Measurements from ENCODE around the gene RUNX2. TPM values are rescaled to one million over a fixed set of nuclear protein-coding genes. Genes with fewer than 3 reads are reported as not detected.

Gene RUNX2
- total RNA-seq, 4 donors from 2014 or later = 0.78 to 2.0 (median 0.94) TPM

DNA sequence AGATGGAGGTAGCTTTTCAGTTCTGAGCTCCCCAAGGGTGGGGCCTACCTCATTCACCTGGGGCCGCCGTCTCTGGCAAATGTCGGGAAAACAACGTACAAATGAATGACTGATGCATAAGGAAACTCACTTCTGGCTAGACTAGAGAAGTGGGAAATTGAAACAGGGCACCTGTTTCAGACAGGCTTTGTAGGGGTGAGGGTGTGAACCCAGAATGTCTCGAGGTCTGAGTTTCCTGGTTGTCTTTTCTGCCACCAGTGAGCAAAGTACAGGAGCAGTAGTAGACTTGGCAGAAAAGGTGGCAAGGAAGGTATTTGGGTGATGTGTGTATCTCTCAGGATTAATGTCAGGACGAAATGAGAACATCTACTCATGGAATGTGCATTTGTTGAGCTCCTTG is 379.0 kb downstream of the RUNX2 start:
- intact Hi-C loops (cut with DNase I; ENCODE audit: low total_unique reads) (no loop called here), in situ Hi-C loops (cut with MboI; ENCODE audit: low sequenced_read_pairs in 4 of 4) (loop anchor here in 3 of 4 donors (25.0 kb wide), 3 partner anchors 295 to 1220 kb away; no protein-coding TSS in a partner anchor)
- H3K4me3 ChIP-seq = no peak overlapping the region

GRCh38 chr6:45709781-45710220 is 381.7 kb downstream of the RUNX2 start:
- TF ChIP-seq POLR2A (IDR thresholded peaks at IDR 0.05) = no peak
- TF ChIP-seq CTCF (IDR thresholded peaks at IDR 0.05 in 4 of 5, conservative IDR thresholded peaks at IDR 0.05 in 1 of 5) = no peak
- H3K4me3 ChIP-seq = no peak overlapping the region
- no peaks in the 10 kb centered on the region for H3K36me3 ChIP-seq
- no peak for ATAC-seq
- in situ Hi-C loops (cut with MboI; ENCODE audit: low sequenced_read_pairs in 4 of 4) = loop anchor here (5.0 to 25.0 kb wide), 8 partner anchors 285 to 1235 kb away; no protein-coding TSS in a partner anchor
- no peak for DNase-seq
- intact Hi-C loops (cut with DNase I; ENCODE audit: low total_unique reads) = no loop called here
- no peak overlapping the region for H3K27ac ChIP-seq
- H3K9me3 ChIP-seq = no peaks in the 10 kb centered on the region
- no peaks in the 10 kb centered on the region for H3K27me3 ChIP-seq
- peaks cover 0 to 7% of the 10 kb centered on the region in 2 donors for H3K4me1 ChIP-seq

More for the DNA sequence above, 379.0 kb downstream of the RUNX2 start:
- H3K27me3 ChIP-seq = no peaks in the 10 kb centered on the region
- H3K9me3 ChIP-seq = no peaks in the 10 kb centered on the region
- ATAC-seq (no peak), DNase-seq (no peak)
- H3K36me3 ChIP-seq = no peaks in the 10 kb centered on the region
- H3K27ac ChIP-seq = no peak overlapping the region
- no peak for TF ChIP-seq CTCF (IDR thresholded peaks at IDR 0.05 in 4 of 5, conservative IDR thresholded peaks at IDR 0.05 in 1 of 5)
- TF ChIP-seq POLR2A (IDR thresholded peaks at IDR 0.05) = no peak
- H3K4me1 ChIP-seq = peaks cover 0 to 7% of the 10 kb centered on the region in 2 donors

- intact Hi-C loops (cut with DNase I; ENCODE audit: low total_unique reads) = no loop called here
- Histone ChIP-seq H3K27me3 (no peaks in the 10 kb centered on the region), H3K9me3 (no peaks in the 10 kb centered on the region), H3K4me3 (no peak overlapping the region), H3K36me3 (no peaks in the 10 kb centered on the region), H3K27ac (no peak overlapping the region), H3K4me1 (peaks cover 0 to 7% of the 10 kb centered on the region in 2 donors)
- no peak for TF ChIP-seq CTCF (IDR thresholded peaks at IDR 0.05 in 4 of 5, conservative IDR thresholded peaks at IDR 0.05 in 1 of 5)
- no peak for TF ChIP-seq POLR2A (IDR thresholded peaks at IDR 0.05)
- no peak for ATAC-seq
- in situ Hi-C loops (cut with MboI; ENCODE audit: low sequenced_read_pairs in 4 of 4) = loop anchor here (5.0 to 25.0 kb wide), 8 partner anchors 286 to 1236 kb away; no protein-coding TSS in a partner anchor
- DNase-seq = no peak
These were observed 382.2 kb downstream of the RUNX2 start for GRCh38 chr6:45710304-45710821.

- no peak for TF ChIP-seq POLR2A (IDR thresholded peaks at IDR 0.05)
- Histone ChIP-seq H3K4me1 (peaks cover 0 to 7% of the 10 kb centered on the region in 2 donors), H3K4me3 (no peak overlapping the region), H3K36me3 (no peaks in the 10 kb centered on the region), H3K27me3 (no peaks in the 10 kb centered on the region), H3K27ac (no peak overlapping the region), H3K9me3 (no peaks in the 10 kb centered on the region)
- in situ Hi-C loops (cut with MboI; ENCODE audit: low sequenced_read_pairs in 4 of 4) (loop anchor here (5.0 to 25.0 kb wide), 8 partner anchors 287 to 1237 kb away; no protein-coding TSS in a partner anchor), intact Hi-C loops (cut with DNase I; ENCODE audit: low total_unique reads) (no loop called here)
- DNase-seq (no peak), ATAC-seq (no peak)
These were observed 383.9 kb downstream of the RUNX2 start for GRCh38 chr6:45712076-45712475.

GRCh38 chr6:45712786-45713185 is 384.7 kb downstream of the RUNX2 start:
- Histone ChIP-seq H3K4me3 (no peak overlapping the region), H3K4me1 (peaks cover 0 to 7% of the 10 kb centered on the region in 2 donors), H3K27ac (no peak overlapping the region), H3K9me3 (no peaks in the 10 kb centered on the region), H3K27me3 (no peaks in the 10 kb centered on the region), H3K36me3 (no peaks in the 10 kb centered on the region)
- TF ChIP-seq CTCF (IDR thresholded peaks at IDR 0.05 in 4 of 5, conservative IDR thresholded peaks at IDR 0.05 in 1 of 5) = no peak
- no peak for TF ChIP-seq POLR2A (IDR thresholded peaks at IDR 0.05)
- intact Hi-C loops (cut with DNase I; ENCODE audit: low total_unique reads) (no loop called here), in situ Hi-C loops (cut with MboI; ENCODE audit: low sequenced_read_pairs in 4 of 4) (loop anchor here (5.0 to 25.0 kb wide), 8 partner anchors 288 to 1238 kb away; no protein-coding TSS in a partner anchor)
- no peak for ATAC-seq
- DNase-seq = no peak

Other genes starting within 250 kb of the RUNX2 start
- gene SUPT3H, start 49.6 kb downstream of the RUNX2 start, total RNA-seq = 1 to 10 TPM; 1.5 to 9.0 (median 4.2) TPM

Data from gastrocnemius medialis (tissue), 4 donors.